Lower lobe of right lung (tissue), 2 donors: Measurements from ENCODE around the gene KSR2. TPM values are rescaled to one million over a fixed set of nuclear protein-coding genes. Genes with fewer than 3 reads are reported as not detected.
A peak's percentile ranks its signal among the peaks of the same experiment; 100 is the strongest.
"Not testable (repeated sequence)": the region's sequence is repeated elsewhere in the genome, so short reads cannot be mapped to it uniquely, and the experiment has no call there.

Experiments
- ATAC-seq, 2 donors: fragments of 200-7000 bp; cut with Tn5 transposase; one replicate each; pipeline ENCODE4 v1.9.1; 2020 to 2022; ENCODE audit warnings: mild to moderate bottlenecking in 2 of 2, moderate library complexity in 2 of 2
- DNase-seq: peaks from one replicate; pipeline ENCODE4 v3.0.0-alpha.2; 2020
- H3K27ac ChIP-seq: fragments of 200-600 bp; one replicate; pipeline ENCODE4 v1.8.0; 2022
- H3K27me3 ChIP-seq: fragments of 200-600 bp; one replicate; pipeline ENCODE4 v1.8.0; 2022; ENCODE audit warnings: low read depth
- H3K36me3 ChIP-seq: fragments of 200-600 bp; one replicate; pipeline ENCODE4 v1.8.0; 2022; ENCODE audit warnings: mild to moderate bottlenecking
- H3K4me1 ChIP-seq: fragments of 200-600 bp; one replicate; pipeline ENCODE4 v1.8.0; 2022
- H3K4me3 ChIP-seq: fragments of 200-600 bp; one replicate; pipeline ENCODE4 v1.8.0; 2022; ENCODE audit warnings: mild to moderate bottlenecking
- H3K9me3 ChIP-seq: fragments of 200-600 bp; one replicate; pipeline ENCODE4 v1.8.0; 2022
- CTCF ChIP-seq: fragments of 200-600 bp; IDR thresholded peaks from one replicate; pipeline ENCODE4 v1.8.0; 2022; ENCODE audit warnings: antibody characterized with exemption, mild to moderate bottlenecking
- intact Hi-C: fragments of 100-400 bp; cut with DNase I; formaldehyde crosslinking; loops from one replicate; pipeline ENCODE4 v1.11.0; 2022
- total RNA-seq: library from RNA; stranded (reverse); fragmentation: NEBNext Ultra II Directional; extraction: Animal tissue kit (Norgen Biotek cat#: 25700); gene quantifications from one replicate; pipeline ENCODE4 v1.2.1, GENCODE V29; 2021
- donor health status: DM: no; HTN: yes; CAD: no; lungs with severe emphysema.

Gene KSR2
- total RNA-seq, 1 donor from 2014 or later = 1.0 TPM

- DNase-seq (no peak), ATAC-seq (peak in 1 of 2 donors; percentile 21)
- Histone ChIP-seq H3K36me3 (no peaks in the 10 kb centered on the region), H3K4me3 (no peak overlapping the region), H3K27me3 (peaks cover 22% of the 10 kb centered on the region), H3K9me3 (no peaks in the 10 kb centered on the region), H3K4me1 (no peaks in the 10 kb centered on the region), H3K27ac (no peak overlapping the region)
- intact Hi-C loops = no loop called here
- no peak for TF ChIP-seq CTCF
Observed at GRCh38 chr12:117875744-117876435, 92.9 kb downstream of the KSR2 start.

GRCh38 chr12:117874842-117875434 is 93.9 kb downstream of the KSR2 start:
- Histone ChIP-seq H3K27ac (no peak overlapping the region), H3K9me3 (no peaks in the 10 kb centered on the region), H3K36me3 (no peaks in the 10 kb centered on the region), H3K4me3 (no peak overlapping the region), H3K4me1 (no peaks in the 10 kb centered on the region), H3K27me3 (peaks cover 22% of the 10 kb centered on the region)
- DNase-seq (peak; percentile 77), ATAC-seq (peak; percentile 85 to 92)
- peak; percentile 90 for TF ChIP-seq CTCF
- intact Hi-C loops = no loop called here

- DNase-seq, intact Hi-C loops, ATAC-seq, H3K4me3 ChIP-seq, H3K27ac ChIP-seq, H3K9me3 ChIP-seq, H3K36me3 ChIP-seq, H3K4me1 ChIP-seq: not testable (repeated sequence)
- peaks cover 22% of the 10 kb centered on the region for H3K27me3 ChIP-seq
Observed at GRCh38 chr12:117874198-117874597, 94.6 kb downstream of the KSR2 start.

- no peaks in the 10 kb centered on the region for H3K9me3 ChIP-seq
- no peak for DNase-seq
- H3K36me3 ChIP-seq = no peaks in the 10 kb centered on the region
- no peak for ATAC-seq
- peaks cover 12% of the 10 kb centered on the region for H3K27me3 ChIP-seq
- H3K27ac ChIP-seq = no peak overlapping the region
- no peak overlapping the region for H3K4me3 ChIP-seq
- TF ChIP-seq CTCF = no peak
- intact Hi-C loops = no loop called here
- no peaks in the 10 kb centered on the region for H3K4me1 ChIP-seq
Observed at GRCh38 chr12:117872546-117873169, 96.1 kb downstream of the KSR2 start.

- ATAC-seq = no peak
- no peaks in the 10 kb centered on the region for H3K4me1 ChIP-seq
Observed at GRCh38 chr12:117869551-117869950, 99.2 kb downstream of the KSR2 start.

More at GRCh38 chr12:117869551-117869950, 99.2 kb downstream of the KSR2 start:
- intact Hi-C loops = no loop called here
- Histone ChIP-seq H3K9me3 (no peaks in the 10 kb centered on the region), H3K27ac (no peak overlapping the region), H3K4me3 (no peak overlapping the region), H3K36me3 (no peaks in the 10 kb centered on the region), H3K27me3 (no peaks in the 10 kb centered on the region)
- TF ChIP-seq CTCF = no peak
- DNase-seq = no peak
